G401 (cell line): ENCODE data around the gene IFI35. TPM values are rescaled to one million over a fixed set of nuclear protein-coding genes. Genes with fewer than 3 reads are reported as not detected.
A peak's percentile ranks its signal among the peaks of the same experiment; 100 is the strongest.
"Not testable (repeated sequence)": the region's sequence is repeated elsewhere in the genome, so short reads cannot be mapped to it uniquely, and the experiment has no call there.

ENCODE experiments used
- DNase-seq: peaks from one replicate; pipeline ENCODE4 v3.0.0-alpha.2; 2015; ENCODE audit warnings: low spot score
- in situ Hi-C: cut with HindIII; loops from 2 replicates; pipeline ENCODE4 v1.10.0; 2016; ENCODE audit warnings: low sequenced_read_pairs, mixed read lengths
- total RNA-seq: library from RNA; depleted of rRNA; stranded (reverse); fragments of >200 nt; shearing (Covaris generic); gene quantifications from 2 replicates; pipeline ENCODE4 v1.2.3, GENCODE V29; 2014

Gene IFI35
- total RNA-seq, 1 experiment from 2014 or later, result 41.6 TPM

DNA sequence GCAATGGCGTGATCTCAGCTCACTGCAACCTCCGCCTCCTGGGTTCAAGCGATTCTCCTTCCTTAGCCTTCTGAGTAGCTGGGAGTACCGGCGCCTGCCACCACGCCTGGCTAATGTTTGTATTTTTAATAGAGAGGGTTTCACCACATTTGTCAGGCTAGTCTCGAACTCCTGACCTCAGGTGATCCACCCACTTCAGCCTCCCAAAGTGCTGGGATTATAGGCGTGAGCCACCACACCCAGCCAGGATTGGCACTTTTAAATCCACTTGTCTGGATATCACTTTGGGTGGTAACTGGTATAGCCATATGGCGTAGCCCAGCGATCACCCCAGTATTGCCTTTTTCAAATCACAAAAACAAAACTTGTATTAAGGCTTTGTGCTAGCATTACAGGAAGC lies 12.7 kb upstream of the IFI35 start:
- in situ Hi-C loops, DNase-seq: not testable (repeated sequence)

DNA sequence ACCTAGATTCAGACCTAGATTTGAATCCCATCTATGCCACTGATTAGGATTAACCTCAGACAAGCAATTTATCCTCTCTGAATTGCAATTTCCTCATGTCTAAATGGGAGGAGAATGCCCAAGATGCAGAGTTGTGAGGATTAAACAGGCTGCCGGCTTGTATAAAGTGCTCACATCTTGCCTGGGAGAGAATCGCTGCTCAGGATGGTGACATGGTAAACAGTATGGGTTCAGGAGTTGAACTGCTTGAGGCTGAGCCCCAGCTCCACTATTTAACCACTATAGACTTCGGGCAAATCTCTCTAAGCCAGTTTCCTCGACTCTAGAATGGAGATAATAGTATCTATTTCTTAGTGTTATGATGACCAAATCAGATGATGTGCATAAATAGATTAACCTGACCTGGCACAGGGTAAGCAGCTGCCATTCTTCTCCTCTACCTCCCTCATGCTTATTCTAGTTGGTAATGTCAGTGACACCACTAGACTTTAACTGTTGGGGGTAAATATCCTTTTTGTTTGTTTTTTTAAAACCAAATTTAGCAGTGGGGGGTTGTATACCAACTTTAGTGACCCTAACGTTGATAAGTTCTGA lies 9.1 kb upstream of the IFI35 start:
- in situ Hi-C loops, result no loop called here
- DNase-seq, result no peak

DNA sequence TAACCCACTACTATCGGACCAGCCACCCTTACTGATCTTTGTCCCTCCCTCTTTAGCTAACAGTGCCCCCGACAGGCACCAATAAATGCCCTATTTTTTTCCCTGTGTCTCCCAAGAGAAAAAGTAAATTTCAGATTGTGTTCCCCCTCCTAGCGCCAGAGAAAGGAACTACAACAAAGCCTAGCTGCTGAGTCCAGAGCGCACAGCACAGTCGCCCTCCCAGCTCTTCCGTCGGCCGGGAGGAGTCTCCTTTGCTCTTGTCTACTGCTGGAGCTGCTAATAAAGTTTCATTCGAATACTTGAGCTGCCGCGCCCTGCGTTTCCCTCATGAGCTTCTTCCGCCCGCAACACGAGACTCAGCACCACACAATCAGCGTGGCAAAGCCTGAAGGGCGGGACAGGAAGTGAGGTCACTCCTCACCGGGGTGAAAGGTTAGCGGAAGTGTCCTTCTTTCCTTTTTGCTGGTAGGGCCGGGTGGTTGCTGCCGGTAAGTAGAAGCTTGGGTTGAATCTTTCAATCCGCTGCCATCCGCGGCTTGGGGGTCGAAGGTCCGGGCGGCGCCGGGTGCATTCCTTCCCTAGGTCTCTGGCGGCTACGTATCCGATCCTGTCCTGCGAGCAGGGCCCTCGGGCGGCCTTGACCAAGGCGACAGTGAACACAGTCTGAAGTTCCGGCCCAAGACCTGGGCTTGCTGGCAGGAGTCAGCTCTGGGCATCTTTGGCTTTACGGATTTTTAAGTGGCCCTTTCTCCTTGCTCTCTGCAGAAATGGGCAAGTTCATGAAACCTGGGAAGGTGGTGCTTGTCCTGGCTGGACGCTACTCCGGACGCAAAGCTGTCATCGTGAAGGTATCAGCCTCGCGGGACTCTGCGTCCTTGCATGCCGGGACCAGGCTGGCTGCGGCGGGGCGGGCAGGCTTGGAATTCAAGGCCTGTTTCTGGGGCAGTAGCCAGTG lies 8.3 kb upstream of the IFI35 start, which contains the start of gene RPL27:
Gene RPL27, plus strand, starts transcription at position 436 of the 955 bp plus-strand sequence. Its CDS starts 332 bp downstream, at position 768.
- peak; percentile 100 for DNase-seq
- in situ Hi-C loops, result no loop called here

DNA sequence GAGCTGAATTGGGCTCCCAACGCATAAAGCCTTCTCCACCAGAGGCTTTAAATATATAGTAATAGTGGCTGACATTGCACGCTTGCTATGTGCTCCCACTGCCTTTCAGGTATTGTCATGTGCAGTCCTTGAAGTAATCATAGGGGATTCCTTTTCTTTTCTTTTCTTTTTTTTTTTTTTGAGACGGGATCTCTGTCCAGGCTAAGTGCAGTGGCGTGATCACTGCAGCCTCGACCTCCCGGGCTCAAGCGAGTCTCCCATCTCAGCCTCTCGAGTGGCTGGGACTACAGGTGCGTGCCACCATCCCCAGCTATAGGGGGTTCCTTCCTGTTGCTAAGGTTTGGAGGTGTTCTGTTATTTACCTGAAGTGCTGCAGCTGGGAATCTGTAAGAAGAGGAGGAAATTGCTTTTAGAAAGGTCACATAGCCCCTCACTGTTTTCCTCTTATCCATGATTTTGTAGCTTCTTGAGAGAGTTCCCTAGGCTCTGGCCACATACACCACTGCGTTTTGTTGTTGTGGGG lies 7.5 kb upstream of the IFI35 start:
- in situ Hi-C loops, result no loop called here
- DNase-seq, result no peak

DNA sequence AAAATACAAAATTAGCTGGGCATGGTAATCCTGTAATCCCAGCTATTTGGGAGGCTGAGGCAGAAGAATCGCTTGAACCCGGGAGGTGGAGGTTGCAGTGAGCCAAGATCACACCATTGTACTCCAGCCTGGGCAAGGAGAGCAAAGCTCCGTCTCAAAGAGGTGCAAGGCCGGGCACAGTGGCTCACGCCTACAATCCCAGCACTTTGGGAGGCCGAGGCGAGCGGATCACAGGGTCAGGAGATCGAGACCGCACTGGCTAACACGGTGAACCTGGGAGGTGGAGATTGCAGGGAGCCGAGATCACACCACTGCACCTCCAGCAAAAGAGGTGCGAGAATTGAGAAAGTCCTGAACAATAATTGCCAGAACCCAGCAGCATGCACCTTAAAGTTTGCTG lies 5.7 kb upstream of the IFI35 start:
- in situ Hi-C loops, DNase-seq: not testable (repeated sequence)

DNA sequence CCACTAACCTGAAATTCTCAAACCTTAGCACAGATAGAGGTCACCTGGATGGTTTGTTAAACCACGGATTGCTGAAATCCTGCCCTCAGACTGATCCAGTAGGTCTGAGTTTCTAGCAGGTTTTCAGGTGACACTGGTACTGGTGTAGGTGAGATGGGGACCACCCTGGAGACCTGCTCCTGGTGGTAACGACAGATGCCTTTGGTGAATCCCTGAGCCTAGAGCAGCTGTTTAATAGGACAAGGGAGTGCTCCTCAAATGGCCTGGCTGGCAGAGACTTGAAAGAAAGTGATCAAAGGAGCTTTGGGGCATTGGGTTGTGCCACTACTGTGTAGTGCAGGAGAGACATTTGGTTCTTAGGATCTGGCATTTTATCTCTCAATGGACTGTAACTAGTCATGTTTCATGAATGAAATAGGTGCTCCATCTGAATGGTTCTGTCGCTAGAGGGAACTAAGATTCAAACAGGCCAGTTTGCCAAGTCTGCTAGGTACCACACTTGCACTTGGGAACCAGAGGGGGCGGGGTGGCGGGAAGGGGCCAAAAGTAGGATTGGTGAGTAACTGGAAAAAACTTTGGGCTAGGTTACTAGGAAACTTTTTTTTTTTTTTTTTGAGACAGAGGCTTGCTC lies 2.9 kb upstream of the IFI35 start:
- DNase-seq, result peak; percentile 54
- in situ Hi-C loops, result no loop called here

DNA sequence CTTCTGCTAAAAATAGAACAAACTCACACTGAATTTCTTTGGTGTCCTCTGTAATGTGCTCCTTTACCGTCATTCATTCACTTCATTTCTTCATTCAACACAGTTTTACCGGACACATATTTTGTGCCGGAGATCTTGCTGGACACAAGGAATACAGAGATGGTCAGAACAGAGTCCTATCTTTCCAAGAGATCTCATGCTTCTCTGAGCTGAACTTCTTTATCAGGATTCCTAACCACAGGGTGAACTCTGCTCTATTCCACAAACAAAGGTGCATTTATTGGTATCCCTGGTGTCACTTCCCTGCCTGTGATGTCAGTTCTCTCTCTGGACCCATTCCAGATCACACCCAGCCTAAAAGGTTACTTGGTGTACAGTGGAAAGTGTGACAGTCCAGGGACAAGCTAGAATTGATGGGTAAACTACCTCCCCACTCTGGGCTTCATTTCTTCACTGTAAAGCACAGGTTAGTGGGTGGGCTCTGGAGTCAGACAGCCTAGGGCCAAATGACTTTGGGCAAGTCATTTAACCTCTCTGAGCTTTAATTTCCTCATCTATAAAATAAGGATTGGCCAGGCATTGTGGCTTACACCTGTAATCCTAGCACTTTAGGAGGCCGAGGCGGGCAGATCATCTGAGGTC lies 4.2 kb downstream of the IFI35 start:
- in situ Hi-C loops, result no loop called here
- DNase-seq, result no peak

DNA sequence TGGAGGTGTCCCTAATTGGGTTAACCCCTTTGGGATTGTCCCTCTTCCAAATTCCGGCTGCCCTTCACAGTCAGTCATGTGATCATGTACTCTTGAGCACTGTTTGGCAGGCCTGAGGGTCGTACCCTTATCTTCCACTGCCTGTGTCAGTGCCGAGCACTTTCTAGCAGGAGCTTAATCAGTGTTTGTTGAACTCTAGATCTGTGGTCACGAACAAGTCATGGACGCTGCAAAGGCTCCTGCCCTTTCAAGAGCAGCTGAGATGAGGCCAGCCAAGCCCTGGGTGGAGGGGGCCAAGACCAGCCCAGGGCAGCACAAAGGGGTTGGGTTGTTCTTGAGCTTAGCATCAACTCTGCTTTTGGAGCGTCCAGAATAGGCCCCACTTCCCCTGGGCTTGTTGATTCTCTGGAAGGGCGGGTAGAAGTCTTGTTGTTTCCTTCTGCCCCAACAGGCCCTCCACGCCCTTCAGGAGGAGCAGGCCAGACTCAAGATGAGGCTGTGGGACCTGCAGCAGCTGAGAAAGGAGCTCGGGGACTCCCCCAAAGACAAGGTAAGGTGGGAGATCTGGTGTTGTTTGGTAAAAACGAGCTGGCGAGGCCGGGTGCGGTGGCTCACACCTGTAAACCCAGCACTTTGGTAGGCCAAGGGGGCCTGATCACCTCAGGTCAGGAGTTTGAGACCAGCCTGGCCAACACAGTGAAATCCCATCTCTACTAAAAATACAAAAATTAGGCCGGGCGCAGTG lies 5.3 kb downstream of the IFI35 start:
- in situ Hi-C loops, result no loop called here
- no peak for DNase-seq

DNA sequence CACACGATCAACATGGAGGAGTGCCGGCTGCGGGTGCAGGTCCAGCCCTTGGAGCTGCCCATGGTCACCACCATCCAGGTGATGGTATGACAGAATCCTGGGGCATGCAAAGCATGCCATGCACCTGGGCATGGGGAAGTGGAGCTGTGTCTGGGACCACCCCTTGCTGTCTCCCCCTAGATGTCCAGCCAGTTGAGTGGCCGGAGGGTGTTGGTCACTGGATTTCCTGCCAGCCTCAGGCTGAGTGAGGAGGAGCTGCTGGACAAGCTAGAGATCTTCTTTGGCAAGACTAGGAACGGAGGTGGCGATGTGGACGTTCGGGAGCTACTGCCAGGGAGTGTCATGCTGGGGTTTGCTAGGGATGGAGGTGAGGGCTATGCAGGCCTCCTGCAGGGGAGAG lies 6.7 kb downstream of the IFI35 start:
- in situ Hi-C loops, result no loop called here
- DNase-seq, result no peak

DNA sequence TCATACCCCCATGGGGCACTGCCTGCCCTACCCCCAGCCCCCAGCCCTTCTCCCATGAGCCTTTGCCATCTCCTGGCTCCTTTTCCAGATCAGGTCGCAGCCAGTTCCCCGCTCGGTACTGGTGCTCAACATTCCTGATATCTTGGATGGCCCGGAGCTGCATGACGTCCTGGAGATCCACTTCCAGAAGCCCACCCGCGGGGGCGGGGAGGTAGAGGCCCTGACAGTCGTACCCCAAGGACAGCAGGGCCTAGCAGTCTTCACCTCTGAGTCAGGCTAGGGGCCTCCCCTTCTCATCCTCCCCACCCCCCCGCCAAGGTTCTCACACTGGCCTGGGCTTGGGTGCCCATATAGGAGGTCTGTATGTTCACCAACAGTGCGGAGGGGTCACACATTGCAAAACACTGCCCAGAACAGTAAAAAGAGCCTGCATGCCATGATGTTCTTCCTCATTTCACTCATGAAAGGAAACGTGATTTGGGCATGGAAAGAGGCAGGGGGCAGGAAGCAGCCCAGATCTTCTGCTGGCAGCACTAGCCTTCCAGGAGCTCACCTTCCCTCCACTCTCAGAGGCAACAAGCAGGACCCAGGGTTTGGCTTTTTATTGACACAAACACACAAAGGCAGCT lies 7.5 kb downstream of the IFI35 start:
- in situ Hi-C loops, result no loop called here

DNA sequence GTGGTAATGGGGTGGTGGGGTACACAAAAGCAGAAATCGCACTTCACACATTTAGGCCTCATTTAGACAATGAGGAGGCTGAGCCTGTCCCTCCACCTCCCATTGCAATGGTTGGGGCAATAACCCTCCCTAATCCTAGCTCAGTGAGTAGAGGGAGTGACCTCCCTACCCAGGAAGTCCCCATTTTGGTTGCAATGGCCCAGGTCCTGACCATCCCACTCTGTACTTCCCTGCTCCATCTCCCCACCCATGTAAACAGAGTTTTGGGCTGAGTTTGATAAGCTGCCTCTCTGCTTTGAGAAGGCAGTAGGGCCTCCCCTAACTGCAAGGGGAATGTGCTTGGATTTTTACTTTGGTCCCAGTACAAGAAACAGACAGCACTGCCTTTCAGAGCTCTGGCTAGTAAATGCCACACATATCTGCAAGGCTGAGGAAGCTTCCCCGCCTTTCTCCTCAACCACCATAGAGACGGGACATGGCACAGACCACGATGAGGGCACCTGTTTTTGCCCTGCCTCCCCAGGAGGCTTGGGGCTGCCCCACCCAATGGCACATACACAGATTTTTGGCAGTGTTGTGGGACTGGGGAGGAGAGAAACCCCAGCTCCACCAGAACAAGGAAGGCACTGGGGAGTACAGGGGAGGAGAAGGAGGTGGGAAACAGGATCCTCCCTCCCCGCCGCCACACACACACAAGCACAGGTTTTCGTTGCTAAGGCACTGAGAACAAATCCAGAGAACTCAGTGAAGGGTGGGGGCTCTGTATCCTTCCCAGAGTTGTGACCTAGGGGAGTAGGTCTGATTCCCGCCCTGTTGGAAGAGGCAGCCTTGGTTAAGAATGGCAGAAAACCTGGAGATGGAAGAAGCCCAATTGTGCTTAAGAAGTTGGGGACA lies 8.3 kb downstream of the IFI35 start:
- DNase-seq, result no peak
- in situ Hi-C loops, result no loop called here

More for the DNA sequence above, 7.5 kb downstream of the IFI35 start:
- no peak for DNase-seq

DNA sequence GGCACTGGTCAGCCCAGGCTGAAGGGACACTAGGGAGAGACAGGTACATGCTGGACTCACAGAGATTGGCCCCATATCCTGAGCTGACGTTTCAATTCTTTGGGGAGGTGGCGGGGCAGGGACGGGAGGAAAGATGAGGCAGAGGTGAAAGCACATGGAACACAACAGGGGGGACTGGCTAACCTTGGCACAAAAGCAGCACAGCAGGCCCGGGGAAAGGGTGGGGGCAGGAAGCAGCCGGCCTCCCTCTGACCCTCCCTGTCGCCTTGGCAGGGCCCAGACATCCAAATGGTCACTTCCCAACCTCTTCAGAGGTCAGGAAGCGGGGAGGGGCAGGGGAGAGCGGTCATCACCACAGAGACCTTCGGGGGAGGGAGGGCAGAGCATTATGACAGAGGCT lies 9.0 kb downstream of the IFI35 start:
- in situ Hi-C loops, result no loop called here
- DNase-seq, result no peak

DNA sequence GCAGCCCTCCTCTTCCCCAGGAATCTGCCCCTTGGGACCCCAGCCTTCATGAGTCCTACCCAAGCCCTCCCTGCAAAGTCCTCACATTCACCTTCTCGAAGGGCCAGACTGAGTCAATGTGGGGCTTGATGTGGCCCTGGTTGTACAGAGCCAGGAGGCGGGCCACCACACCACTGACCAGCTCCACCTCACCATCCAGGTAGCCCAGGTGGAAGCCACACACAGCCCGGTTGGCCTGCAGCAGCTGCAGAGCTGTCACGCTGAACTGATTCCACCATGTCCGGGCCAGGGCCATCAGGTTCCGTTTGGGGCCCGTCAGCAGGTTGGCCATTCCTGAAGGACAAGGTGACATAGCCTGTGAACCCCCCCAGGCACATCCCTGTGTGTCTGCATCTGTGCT lies 9.6 kb downstream of the IFI35 start:
- in situ Hi-C loops, result no loop called here

DNA sequence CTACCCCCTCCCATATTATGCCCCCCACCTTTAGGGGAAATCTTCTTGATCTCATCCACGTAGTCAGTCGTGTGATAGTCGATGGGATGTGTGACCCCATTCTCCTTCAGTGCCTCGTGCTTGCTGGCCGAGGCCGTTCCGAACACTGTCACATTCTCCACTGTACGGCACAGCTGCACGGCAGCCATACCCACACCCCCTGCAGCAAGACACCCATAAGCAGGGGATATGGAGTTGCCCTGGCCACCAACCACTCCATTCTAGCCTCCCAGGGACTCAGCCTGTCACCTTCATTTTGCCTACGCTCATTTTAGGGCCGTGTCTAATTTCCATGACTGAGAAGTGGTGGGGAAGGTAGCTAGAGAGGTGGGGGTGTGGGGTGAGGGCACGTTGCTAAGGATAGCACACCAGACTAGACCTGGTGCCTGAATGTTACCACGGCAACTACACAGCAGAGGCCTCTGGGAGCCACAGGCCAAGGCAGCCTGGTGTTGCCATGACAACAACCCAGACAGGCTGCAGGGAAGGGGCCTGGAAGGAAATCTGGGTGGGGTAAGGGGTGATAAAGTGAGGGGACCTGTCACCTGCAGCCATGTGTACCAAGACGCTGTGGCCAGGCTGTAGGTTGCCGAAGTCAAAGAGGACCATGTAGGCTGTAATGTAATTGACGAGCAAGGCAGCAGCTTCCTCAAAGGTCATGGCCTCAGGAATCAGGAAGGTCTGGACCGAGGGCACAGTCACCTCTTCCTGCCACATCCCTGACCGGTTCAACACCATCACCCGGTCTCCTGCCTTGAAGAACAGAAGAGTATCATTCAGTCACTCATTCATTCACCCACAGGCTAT lies 11.6 kb downstream of the IFI35 start:
- DNase-seq, result no peak
- in situ Hi-C loops, result no loop called here

More for the DNA sequence above, 9.6 kb downstream of the IFI35 start:
- no peak for DNase-seq

DNA sequence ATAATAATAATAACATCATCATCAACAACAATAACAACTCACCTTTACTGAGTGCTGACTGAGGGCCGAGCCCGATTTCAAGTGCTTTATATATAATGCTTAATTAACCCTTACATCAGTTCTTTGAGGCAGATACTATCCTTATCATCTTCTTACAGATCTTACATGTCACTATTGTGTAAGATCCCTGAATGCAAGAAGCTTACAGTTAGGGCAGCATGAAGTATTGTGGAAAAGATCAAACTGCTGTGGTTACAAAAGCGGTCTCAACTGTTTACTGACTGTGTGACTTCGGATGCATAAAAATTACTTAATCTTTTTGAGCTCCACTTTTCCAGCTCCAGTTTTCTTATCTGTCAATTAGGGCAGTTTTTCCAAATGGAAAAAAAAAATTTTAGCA lies 12.3 kb downstream of the IFI35 start:
- in situ Hi-C loops, result no loop called here
- DNase-seq, result no peak

DNA sequence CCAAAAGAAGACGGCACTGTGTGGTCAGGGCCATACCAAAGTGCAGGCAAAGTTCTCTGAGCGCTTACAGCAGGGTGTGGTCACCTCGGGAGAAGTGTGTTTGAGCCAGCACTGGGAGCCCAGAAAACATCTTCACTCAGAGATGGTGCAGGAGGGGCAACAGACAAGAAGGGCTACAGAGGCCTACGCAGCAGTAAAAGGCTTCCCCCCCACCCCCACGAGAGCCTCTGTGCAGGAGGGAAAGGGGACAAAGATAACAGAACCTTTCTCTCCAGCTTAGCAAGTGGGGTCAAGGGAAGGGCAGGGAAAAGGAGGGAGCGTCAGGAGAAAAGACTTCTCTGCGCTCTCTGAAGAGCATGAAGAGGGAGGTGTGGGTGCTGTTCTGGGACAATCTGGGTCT lies 12.8 kb downstream of the IFI35 start:
- in situ Hi-C loops, result no loop called here
- no peak for DNase-seq
